Central memory CD8-positive, alpha-beta T cell (primary cell): Measurements from ENCODE around the gene TACC2.

Experiments used
- ATAC-seq: fragments of 150-1000 bp; cut with Tn5 transposase; replicated peaks from 2 replicates; pipeline ENCODE4 v1.10.0; 2022; ENCODE audit warnings: mild to moderate bottlenecking, moderate FRiP score, moderate number of reproducible peaks; ENCODE audit not compliant: poor library complexity, severe bottlenecking; ENCODE audit errors: extremely low read depth
- DNase-seq, 2 donors: peaks; one replicate each; pipeline ENCODE4 v3.0.0; 2021; ENCODE audit warnings: low spot score in 2 of 2
- H3K27ac Mint-ChIP-seq: one replicate; pipeline ENCODE4 v1.8.0; 2022; ENCODE audit warnings: low read depth, mild to moderate bottlenecking, moderate library complexity, mixed read lengths
- H3K27me3 Mint-ChIP-seq: one replicate; pipeline ENCODE4 v1.8.0; 2022; ENCODE audit warnings: mixed read lengths
- H3K36me3 Mint-ChIP-seq: one replicate; pipeline ENCODE4 v1.8.0; 2022; ENCODE audit warnings: mild to moderate bottlenecking, moderate library complexity, mixed read lengths; ENCODE audit not compliant: insufficient read depth
- H3K4me1 Mint-ChIP-seq: one replicate; pipeline ENCODE4 v1.8.0; 2022; ENCODE audit warnings: mixed read lengths
- H3K4me3 Mint-ChIP-seq: one replicate; pipeline ENCODE4 v1.8.0; 2022; ENCODE audit warnings: mild to moderate bottlenecking, moderate library complexity, mixed read lengths
- H3K9me3 Mint-ChIP-seq: one replicate; pipeline ENCODE4 v1.8.0; 2022; ENCODE audit warnings: mixed read lengths

The TACC2 gene

GRCh38 chr10:122207163-122207562 lies 218.2 kb downstream of the TACC2 start:
- Mint-ChIP-seq H3K27me3 (peaks cover 47% of the 10 kb centered on the region), H3K36me3 (no peaks in the 10 kb centered on the region), H3K4me1 (no peaks in the 10 kb centered on the region), H3K27ac (no peak overlapping the region), H3K4me3 (no peak overlapping the region), H3K9me3 (no peaks in the 10 kb centered on the region)
- DNase-seq = no peak
- ATAC-seq = no peak

GRCh38 chr10:122207596-122207995 lies 218.6 kb downstream of the TACC2 start:
- Mint-ChIP-seq H3K4me1 (no peaks in the 10 kb centered on the region), H3K27ac (no peak overlapping the region), H3K9me3 (no peaks in the 10 kb centered on the region), H3K4me3 (no peak overlapping the region), H3K36me3 (no peaks in the 10 kb centered on the region), H3K27me3 (peaks cover 51% of the 10 kb centered on the region)
- DNase-seq = no peak
- ATAC-seq = no peak

GRCh38 chr10:122208571-122209430 lies 219.8 kb downstream of the TACC2 start:
- peaks cover 62% of the 10 kb centered on the region for H3K27me3 Mint-ChIP-seq
- ATAC-seq (no peak), DNase-seq (no peak)
- H3K36me3 Mint-ChIP-seq = no peaks in the 10 kb centered on the region
- no peaks in the 10 kb centered on the region for H3K9me3 Mint-ChIP-seq
- H3K4me3 Mint-ChIP-seq = no peak overlapping the region
- H3K27ac Mint-ChIP-seq = no peak overlapping the region
- no peaks in the 10 kb centered on the region for H3K4me1 Mint-ChIP-seq

GRCh38 chr10:122210481-122211265 lies 221.7 kb downstream of the TACC2 start:
- Mint-ChIP-seq H3K27me3 (peaks cover 74% of the 10 kb centered on the region), H3K4me1 (no peaks in the 10 kb centered on the region), H3K4me3 (no peak overlapping the region), H3K9me3 (no peaks in the 10 kb centered on the region), H3K27ac (no peak overlapping the region), H3K36me3 (no peaks in the 10 kb centered on the region)
- DNase-seq (no peak), ATAC-seq (no peak)

GRCh38 chr10:122213364-122213763 lies 224.4 kb downstream of the TACC2 start:
- no peaks in the 10 kb centered on the region for H3K36me3 Mint-ChIP-seq
- peaks cover 79% of the 10 kb centered on the region for H3K27me3 Mint-ChIP-seq
- no peaks in the 10 kb centered on the region for H3K9me3 Mint-ChIP-seq
- ATAC-seq = no peak
- no peak for DNase-seq
- H3K4me1 Mint-ChIP-seq = no peaks in the 10 kb centered on the region
- no peak overlapping the region for H3K4me3 Mint-ChIP-seq
- H3K27ac Mint-ChIP-seq = no peak overlapping the region

- ATAC-seq (no peak), DNase-seq (no peak)
- Mint-ChIP-seq H3K27ac (no peak overlapping the region), H3K4me3 (no peak overlapping the region), H3K9me3 (no peaks in the 10 kb centered on the region), H3K4me1 (no peaks in the 10 kb centered on the region), H3K36me3 (no peaks in the 10 kb centered on the region), H3K27me3 (peaks cover 80% of the 10 kb centered on the region)
These were observed 224.8 kb downstream of the TACC2 start for GRCh38 chr10:122213766-122214165.

GRCh38 chr10:122216047-122216446 lies 227.1 kb downstream of the TACC2 start:
- Mint-ChIP-seq H3K27ac (no peak overlapping the region), H3K9me3 (no peaks in the 10 kb centered on the region), H3K27me3 (peaks cover 65% of the 10 kb centered on the region), H3K4me1 (no peaks in the 10 kb centered on the region), H3K36me3 (no peaks in the 10 kb centered on the region), H3K4me3 (no peak overlapping the region)
- ATAC-seq (no peak), DNase-seq (no peak)

GRCh38 chr10:122219340-122219739 lies 230.4 kb downstream of the TACC2 start:
- H3K9me3 Mint-ChIP-seq = no peaks in the 10 kb centered on the region
- no peaks in the 10 kb centered on the region for H3K4me1 Mint-ChIP-seq
- no peak for DNase-seq
- ATAC-seq = no peak
- no peak overlapping the region for H3K27ac Mint-ChIP-seq
- no peak overlapping the region for H3K4me3 Mint-ChIP-seq
- H3K27me3 Mint-ChIP-seq = peaks cover 53% of the 10 kb centered on the region
- no peaks in the 10 kb centered on the region for H3K36me3 Mint-ChIP-seq

- H3K27me3 Mint-ChIP-seq = peaks cover 52% of the 10 kb centered on the region
- no peak overlapping the region for H3K27ac Mint-ChIP-seq
- no peaks in the 10 kb centered on the region for H3K4me1 Mint-ChIP-seq
- ATAC-seq = no peak
- no peaks in the 10 kb centered on the region for H3K36me3 Mint-ChIP-seq
- no peak for DNase-seq
- no peaks in the 10 kb centered on the region for H3K9me3 Mint-ChIP-seq
- no peak overlapping the region for H3K4me3 Mint-ChIP-seq
These were observed 231.8 kb downstream of the TACC2 start for GRCh38 chr10:122220736-122221135.

GRCh38 chr10:122221958-122222357 lies 233.0 kb downstream of the TACC2 start:
- Mint-ChIP-seq H3K9me3 (no peaks in the 10 kb centered on the region), H3K27me3 (peaks cover 58% of the 10 kb centered on the region), H3K36me3 (no peaks in the 10 kb centered on the region), H3K4me1 (no peaks in the 10 kb centered on the region), H3K27ac (no peak overlapping the region), H3K4me3 (no peak overlapping the region)
- no peak for ATAC-seq
- no peak for DNase-seq

- no peak for ATAC-seq
- Mint-ChIP-seq H3K4me1 (no peaks in the 10 kb centered on the region), H3K27me3 (peaks cover 62% of the 10 kb centered on the region), H3K27ac (no peak overlapping the region), H3K4me3 (no peak overlapping the region), H3K36me3 (no peaks in the 10 kb centered on the region), H3K9me3 (no peaks in the 10 kb centered on the region)
- no peak for DNase-seq
These were observed 233.7 kb downstream of the TACC2 start for GRCh38 chr10:122222638-122223037.

GRCh38 chr10:122224159-122224558 lies 235.2 kb downstream of the TACC2 start:
- ATAC-seq = no peak
- Mint-ChIP-seq H3K4me1 (no peaks in the 10 kb centered on the region), H3K9me3 (no peaks in the 10 kb centered on the region), H3K27me3 (peaks cover 52% of the 10 kb centered on the region), H3K27ac (no peak overlapping the region), H3K36me3 (no peaks in the 10 kb centered on the region), H3K4me3 (no peak overlapping the region)
- no peak for DNase-seq

GRCh38 chr10:122225330-122225729 lies 236.4 kb downstream of the TACC2 start:
- no peaks in the 10 kb centered on the region for H3K9me3 Mint-ChIP-seq
- ATAC-seq (no peak), DNase-seq (no peak)
- H3K27me3 Mint-ChIP-seq = peaks cover 61% of the 10 kb centered on the region
- no peak overlapping the region for H3K27ac Mint-ChIP-seq
- no peaks in the 10 kb centered on the region for H3K36me3 Mint-ChIP-seq
- H3K4me1 Mint-ChIP-seq = no peaks in the 10 kb centered on the region
- no peak overlapping the region for H3K4me3 Mint-ChIP-seq
